NCI-H2171 treated with DMSO at 0.1 percent for 48 hours (cell line): Measurements from ENCODE around the gene VIM.

ENCODE experiments used
- DNase-seq: peaks from one replicate; lab custom pipeline; 2025; lab: John Stamatoyannopoulos, UW

VIM gene

DNA sequence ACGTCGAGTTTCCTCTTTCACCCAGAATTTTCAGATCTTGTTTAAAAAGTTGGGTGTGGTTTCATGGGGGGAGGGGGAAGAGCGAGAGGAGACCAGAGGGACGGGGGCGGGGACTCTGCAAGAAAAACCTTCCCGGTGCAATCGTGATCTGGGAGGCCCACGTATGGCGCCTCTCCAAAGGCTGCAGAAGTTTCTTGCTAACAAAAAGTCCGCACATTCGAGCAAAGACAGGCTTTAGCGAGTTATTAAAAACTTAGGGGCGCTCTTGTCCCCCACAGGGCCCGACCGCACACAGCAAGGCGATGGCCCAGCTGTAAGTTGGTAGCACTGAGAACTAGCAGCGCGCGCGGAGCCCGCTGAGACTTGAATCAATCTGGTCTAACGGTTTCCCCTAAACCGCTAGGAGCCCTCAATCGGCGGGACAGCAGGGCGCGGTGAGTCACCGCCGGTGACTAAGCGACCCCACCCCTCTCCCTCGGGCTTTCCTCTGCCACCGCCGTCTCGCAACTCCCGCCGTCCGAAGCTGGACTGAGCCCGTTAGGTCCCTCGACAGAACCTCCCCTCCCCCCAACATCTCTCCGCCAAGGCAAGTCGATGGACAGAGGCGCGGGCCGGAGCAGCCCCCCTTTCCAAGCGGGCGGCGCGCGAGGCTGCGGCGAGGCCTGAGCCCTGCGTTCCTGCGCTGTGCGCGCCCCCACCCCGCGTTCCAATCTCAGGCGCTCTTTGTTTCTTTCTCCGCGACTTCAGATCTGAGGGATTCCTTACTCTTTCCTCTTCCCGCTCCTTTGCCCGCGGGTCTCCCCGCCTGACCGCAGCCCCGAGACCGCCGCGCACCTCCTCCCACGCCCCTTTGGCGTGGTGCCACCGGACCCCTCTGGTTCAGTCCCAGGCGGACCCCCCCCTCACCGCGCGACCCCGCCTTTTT, at the start of gene VIM:
VIM (plus strand) TSS at position 151 of the 925 bp plus-strand sequence. CDS start 1,182 bp downstream, outside the sequence.
- DNase-seq: no peak

DNA sequence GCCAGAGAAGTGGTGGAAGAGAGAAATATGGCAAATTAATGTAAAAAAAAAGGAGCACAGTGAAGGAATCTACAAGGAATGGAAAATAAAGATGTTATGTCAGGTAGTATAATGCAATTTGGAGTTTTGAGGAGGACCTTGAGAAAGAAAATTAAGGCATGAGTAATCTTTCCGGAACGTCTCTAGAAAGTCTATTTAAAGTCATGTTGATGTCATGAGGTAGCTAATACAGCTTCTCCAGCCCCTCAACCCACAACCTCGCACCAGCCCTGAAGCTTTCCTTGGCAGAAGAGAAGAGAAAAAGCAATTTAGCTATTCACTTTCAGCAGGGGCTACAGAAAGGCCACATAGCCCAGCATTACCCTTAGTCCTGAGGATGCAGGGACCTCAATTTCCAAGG, 49.0 kb upstream of the VIM start:
- no peak for DNase-seq

DNA sequence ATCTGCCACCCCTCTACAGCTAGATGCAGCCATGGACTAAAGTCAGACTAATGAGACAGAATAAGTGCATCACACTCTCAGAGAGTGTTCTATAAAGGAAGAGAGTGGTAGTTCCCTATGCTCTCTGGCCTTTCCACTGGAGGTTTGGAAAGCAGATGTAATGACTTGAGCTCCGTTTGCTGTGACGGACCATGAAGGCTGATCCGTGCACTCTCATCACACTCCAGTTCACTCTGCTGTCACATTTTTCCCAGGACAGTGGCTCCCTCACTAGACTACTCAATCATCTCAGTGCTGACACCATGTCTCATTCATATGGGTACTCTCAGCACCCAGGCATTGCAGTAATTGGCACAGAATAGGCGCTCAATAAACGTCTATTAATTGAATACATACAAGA, 46.9 kb upstream of the VIM start:
- no peak for DNase-seq

DNA sequence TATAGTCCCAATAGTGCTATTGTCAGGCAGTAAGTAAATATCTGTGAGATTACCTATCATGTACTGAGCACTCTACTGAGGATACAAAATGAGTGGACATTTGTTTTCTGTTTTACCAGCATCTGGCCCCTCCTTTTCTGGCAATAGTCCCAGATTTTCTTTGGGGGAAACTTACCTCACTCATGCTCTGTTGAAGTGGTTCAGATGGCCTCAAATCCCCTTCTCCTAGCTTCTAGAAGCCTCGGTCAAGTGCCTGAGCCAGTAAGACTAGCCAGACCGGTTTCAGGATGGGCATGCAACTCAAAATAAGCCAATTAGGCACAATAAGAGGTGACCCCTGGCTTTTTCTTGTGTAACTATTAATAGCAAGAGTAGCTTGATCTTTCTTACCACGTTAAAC, 46.3 kb upstream of the VIM start:
- no peak for DNase-seq

DNA sequence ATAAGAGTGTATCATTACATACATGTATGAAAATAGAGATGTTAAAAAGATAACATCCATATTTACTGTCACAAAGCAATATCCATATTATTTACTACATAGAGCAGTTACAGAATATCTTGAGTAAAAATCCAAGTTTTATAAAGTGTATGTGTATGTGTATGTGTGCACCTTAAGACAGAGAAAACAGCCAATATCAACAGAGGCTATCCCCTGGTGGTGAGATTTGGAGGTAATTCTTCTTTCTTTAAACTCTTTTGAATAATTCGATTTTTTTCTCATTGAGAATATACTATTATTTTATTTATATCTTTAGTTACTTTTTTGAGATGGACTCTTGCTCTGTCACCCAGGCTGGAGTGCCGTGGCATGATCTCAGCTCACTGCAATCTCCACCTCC, 44.9 kb upstream of the VIM start:
- DNase-seq: no peak

DNA sequence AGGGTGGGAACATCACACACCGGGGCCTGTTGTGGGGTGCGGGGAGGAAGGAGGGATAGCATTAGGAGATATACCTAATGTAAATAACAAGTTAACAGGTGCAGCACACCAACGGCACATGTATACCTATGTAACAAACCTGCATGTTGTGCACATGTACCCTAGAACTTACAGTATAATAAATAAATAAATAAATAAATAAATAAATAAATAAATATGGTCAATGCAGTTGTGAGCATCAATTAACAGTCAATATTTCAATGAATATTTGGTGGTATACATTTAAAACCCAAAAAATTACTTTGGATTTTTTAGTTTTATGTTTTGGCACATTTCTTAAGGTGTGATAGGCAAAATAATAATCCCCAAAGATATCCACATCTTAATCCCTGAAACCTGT, 42.2 kb upstream of the VIM start:
- no peak for DNase-seq

DNA sequence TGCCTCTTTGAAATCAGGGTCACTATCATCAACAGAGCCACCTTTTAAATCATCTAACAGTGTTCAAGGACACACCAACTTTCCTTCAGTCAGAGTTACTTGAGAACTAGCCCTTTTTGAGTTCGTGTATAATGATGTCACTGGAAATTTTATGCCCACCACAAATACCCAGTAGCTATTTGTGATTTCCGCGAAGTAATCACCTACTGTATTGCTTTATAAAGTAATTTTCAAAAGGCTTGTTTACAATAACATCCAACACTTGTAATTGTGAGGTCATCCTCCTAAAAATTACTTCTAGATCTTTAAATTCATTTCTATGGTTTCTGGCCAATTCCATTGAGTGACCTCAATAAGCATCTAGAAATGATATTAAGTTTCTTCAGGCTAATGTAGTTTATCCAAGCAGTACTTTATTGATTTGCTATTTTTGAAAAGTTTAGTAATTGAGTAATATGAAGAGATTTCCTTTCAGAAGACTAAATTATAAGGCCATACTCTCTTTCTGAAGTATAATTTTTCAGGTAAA, 39.3 kb upstream of the VIM start:
- no peak for DNase-seq

DNA sequence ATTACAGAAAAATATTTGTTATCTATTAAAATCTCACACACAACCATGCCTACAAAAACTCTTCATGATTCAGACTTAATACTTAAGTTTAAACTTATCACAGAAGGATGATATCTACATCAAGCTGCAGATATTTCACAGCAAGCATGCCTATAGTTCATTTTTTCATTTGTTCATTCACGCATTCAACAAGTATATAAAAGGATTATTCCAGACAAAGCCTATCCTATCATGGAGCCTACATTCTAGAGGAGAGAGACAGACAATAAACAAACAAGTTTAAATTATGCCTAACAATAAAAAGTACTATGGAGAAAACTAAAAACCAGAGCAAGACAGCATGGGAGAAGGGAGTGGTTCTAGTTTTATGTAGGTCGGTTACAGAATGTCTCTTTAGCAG, 37.4 kb upstream of the VIM start:
- no peak for DNase-seq

DNA sequence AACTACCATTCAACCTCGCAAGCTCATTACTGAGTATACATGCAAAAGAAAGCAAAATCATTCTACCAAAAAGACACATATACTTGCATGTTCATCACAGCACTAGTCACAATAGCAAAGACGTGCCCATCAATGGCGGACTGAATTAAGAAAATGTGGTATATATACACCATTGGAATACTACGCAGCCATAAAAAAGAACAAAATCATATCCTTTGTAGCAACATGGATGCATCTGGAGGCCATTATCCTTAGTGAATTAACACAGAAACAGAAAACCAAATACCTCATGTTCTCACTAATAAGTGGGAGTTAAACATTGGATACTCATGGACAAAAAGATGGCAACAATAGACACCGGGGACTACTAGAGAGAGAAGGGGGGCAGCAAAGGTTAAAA, 33.0 kb upstream of the VIM start:
- no peak for DNase-seq

DNA sequence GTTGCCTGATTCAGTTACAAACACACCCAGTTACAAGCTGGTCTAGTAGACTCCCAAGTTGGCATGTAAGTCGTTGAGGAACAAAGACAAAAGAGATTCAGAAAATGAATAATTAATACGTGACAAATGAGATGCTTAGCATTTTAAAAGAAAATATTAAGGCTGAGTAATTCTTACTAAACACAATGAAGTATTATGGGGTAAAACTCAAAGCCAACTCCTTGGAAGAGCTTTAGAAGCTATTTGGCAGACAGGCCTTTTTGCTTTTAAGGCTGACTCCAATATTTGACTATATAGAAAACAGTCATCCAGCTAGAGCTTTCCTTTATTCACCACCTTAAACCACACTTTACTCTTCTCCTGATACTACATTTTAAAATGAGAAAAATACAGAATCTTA, 32.0 kb upstream of the VIM start:
- DNase-seq: no peak

DNA sequence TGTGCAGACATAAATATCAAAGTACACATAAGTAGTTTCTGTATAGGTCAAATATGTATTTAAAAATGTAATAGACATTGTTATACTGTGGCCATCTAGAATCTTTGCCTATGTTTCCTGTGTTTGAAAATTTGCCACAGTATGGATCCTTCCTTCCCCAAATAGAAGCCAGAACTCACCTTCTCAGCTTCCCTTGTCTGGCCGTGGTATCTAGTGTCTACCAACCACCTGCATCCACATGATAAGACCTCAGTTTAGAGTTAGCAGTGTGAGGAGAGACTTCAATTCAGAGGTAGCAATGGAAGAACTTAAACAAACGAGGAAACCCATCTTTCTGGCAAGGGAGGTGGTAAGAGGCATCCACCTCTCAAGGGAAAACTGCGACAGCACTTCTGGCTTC, 31.5 kb upstream of the VIM start:
- DNase-seq: no peak

DNA sequence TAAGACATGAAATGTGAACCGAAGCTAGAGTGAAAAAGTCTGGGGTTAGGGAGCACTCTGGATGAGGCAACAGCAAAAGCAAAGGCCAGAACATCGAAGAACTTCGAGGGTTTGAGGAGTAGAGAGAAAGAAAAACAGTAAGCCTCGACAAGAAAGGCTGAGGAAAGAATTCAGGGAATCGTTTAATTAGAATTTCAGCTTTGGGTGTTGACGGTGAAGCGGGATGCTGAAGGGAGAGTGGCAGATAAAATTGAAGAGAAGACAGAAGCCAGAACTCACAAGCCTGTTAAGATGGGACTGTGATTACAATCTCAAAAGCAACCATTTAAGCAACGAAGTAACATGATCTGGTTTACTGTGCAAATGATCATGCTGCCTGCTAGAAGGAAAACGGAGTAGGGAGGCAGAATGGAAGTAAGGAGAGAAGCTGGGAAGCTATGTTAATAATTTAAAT, 28.7 kb upstream of the VIM start:
- DNase-seq: no peak

DNA sequence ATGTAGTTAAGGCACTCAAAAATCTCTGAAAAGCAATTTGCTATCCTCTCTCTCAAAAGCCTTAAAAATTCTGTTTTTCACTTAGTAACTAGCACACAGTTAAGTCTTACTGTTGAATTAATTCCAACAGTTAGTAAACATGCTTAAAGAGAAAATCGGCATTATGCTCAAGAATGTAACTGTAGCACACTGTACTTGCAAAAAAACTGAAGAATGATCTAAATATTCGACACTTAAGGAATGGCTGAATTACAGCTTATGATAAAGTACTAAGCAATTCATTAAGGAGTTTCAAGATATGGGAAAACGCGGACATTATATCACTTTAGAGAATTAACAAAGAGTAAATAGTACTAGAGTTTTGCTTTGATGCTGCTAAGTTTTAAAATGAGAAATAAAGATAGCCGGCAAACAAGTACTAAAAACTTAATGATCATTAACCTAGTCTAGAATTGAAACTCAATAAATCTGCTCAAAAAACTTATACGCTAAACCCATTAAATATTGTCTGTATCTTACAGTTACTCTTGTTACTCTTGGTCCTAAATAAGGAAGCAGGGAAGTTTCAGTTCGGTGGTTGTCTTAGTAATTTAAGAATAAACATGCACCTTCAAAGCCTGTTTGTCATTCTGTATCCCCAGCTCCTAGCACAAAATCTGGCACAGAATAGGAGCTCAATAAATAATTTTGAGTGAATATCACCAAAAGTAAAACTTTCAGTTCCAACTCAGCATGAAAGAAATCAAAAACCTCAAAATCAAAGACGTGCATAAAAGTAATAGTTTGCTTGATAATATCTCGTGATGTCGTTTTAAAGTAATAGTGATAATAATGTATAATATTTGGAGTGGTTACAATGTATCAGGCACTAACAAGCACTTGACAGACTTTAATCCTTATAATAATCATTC, 27.8 kb upstream of the VIM start:
- DNase-seq: no peak

DNA sequence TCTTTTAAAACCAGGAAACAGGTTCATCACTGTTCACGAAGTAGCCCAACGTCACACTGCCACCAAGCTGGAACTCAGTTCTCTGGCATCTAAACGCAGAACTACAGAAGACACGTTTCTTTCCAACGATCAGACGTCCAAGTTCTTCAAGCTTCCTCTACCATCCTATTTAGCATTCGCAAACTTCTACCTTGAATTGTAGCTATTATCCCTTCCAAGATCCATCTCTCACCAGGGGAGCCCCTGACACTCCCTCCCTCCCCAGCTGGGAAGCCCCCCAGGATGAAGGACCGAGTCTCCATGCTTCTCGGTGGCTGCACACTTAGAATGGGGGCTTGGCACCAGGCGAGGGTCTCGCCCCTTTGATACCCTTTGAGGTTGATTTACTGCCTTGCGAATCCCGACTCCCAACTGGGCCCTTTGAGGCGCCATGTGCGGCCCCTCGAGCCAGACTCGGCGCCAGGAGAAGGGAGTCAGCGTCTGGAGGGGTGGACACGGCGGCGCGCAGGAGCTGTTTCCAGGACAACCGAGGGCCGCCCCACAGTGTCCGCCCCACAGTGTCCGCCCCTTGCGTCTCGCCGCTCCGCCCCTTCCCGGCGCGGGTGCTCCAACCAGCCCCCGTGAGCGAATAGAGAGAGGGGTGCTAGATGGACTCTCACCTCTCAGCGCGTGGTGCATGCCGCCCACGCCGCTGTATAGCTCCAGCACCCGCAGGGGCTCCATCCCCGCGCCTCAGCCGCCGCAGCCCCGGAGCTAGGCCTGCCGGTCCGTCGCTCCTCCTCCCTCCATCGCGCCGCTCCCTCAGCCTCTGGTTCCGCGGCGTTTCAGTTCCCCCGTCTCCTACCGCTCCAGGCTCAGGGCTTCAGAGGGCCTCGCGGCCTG, 26.9 kb upstream of the VIM start, which contains the start of gene TRDMT1:
TRDMT1 (minus strand) TSS at position 761 of the 882 bp plus-strand sequence; CDS start at position 723, 38 bp downstream.
- DNase-seq: peak; percentile 47

DNA sequence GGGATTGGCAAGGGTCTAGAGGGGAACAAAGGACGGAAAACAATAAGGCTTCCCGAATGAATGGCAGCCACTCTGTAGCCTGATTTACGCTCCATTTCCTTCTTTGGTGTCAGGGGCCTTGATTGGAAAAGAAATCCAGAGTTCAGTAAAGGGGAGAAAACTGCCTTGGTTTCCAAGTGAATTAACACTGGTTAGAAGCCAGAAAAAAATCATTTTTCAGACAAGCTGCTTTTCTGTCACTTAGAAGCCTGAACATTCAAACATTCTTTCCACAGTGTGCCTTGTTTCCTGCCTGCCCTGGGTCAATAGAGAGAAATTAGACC, 26.3 kb upstream of the VIM start:
- no peak for DNase-seq

DNA sequence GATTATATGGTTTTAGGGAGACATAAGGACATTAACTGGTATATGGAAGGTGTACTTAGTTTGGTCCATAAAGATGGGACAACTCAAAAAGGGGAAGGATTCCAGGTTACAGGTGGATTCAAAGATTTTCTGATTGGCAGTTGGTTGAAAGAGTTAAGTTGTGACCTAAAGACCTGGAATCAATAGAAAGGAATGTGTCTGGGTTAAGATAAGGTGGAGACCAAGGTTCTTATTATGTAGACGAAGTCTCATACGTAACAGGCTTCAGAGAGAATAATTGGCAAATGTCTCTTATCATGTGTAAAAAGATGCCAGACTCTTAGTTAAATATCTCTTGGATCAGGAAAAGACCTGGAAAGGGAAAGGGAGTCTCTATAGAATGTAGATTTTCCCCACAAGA, 25.5 kb upstream of the VIM start:
- no peak for DNase-seq

DNA sequence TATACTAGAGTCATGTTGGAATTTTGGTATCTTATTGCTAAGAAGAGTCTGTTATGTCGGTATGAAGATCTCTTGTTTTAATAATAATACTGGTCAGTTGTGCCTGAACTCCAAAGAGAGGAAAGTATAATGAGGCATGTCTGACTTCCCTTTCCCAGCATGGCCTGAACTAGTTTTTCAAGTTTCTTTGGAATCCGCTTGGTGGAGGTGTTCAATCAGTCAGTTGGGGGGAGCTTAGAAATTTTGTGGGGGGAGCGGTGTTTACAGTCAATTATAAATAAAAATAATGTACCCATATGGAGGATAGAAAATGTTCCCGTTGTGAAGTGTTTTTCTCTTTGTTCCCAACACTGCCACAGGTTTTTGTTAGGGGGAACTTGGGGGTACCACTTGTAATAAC, 25.0 kb upstream of the VIM start:
- DNase-seq: no peak

DNA sequence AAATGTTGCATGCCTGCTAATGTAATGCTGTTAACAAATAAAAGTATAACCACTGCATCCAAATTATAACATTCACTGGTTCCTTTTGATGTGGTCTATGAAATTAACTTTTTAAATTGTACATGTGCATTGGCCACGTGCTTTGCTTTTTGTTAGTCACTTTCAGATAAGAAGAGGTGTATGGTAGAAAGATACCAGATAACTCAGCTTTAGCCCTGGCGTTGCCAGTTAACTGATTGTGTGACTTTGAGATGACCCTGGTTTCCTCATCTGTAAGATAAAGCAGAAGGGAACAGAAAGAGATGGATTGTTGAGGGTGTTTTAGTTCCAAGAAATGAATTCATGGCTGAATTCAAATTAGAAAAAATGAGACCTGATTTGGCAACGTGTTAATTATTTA, 24.6 kb upstream of the VIM start:
- no peak for DNase-seq

DNA sequence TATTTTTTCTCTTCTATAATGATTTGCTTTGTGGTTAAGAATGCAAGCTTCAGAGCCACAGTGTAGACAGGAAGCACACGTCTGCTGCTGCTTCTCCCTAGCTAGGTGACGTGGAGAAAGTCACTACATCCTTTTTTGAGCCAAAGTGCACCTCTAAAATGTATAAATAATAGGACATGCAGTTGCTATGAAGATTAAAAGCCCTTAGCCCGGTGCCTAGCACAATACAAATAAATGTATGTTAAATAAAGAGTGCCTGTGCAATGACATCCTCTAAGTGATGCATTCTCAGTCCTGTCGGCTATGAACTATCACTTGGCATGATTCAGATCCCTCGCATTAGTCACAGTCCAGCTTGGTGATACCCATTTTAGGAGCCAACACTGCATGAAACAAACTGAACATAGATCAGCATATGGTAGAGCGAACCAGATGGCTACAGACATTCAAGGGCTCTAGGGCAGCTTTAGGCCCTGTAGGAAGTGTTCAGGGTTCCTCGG, 21.8 kb upstream of the VIM start:
- DNase-seq: no peak

DNA sequence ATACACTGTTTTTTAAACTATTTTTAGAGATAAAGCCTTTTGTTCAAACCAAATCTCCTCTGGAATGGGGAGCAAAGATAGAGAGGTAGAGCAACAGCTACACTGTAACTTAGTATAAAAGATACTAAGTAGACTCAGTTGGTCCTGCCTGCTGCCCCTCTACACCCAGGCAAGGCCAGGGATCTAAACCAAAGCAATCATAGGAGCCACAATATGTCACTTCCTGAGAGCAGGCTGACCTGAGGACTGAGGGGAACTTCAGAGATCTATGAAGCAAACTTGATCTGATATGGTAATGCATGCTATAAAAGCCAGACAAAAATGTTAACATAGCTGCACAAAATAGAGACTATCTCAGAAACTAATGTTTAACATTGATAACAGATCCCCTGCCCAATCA, 19.6 kb upstream of the VIM start:
- DNase-seq: no peak

DNA sequence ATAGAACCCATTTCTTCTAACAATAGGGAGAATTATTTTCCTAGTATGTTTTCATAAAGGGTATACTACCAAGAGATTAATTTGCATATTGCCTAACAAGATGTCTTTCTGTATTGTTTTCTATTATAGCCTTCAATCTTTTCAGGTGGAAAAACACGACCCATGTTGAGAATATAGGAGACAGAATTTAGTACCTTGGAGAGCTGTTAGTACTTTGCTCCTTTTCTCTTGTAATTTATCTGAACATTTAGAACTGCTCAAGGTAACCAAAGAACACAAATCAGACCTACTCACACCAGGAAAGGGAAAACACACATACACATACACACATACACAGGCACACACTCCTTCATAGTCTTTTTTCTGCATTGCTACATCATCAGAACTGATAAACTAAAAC, 18.7 kb upstream of the VIM start:
- DNase-seq: no peak

DNA sequence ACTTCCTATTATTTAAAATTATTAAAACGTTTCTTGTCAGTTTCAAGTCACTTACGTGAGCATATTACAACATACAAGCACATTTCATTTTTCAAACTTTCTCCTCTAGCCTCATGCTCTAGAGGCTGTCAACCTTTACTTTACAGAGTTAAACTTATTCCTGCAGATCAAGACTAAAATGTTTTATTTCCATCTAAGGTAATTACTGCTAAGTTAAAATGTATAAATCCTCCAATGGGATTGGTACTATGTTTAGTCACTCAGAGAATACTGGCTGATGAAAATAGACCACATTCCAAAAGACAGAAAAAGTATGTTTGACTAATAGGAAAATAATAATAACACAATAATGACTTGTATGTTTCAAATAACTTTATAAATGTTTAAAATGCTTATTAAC, 18.2 kb upstream of the VIM start:
- no peak for DNase-seq
